22Rv1 (cell line): Measurements from ENCODE around the gene C11orf54.

Experiments used
- ZFX ChIP-seq: fragments of 450-650 bp; IDR thresholded peaks from 2 replicates; pipeline ENCODE4 v1.6.1; 2017; ENCODE audit warnings: antibody characterized with exemption, borderline replicate concordance
- TF ChIP-seq, protein P1 (sequence below): fragments of 450-650 bp; IDR thresholded peaks from 2 replicates; pipeline ENCODE4 v1.5.1; 2017; ENCODE audit warnings: mild to moderate bottlenecking

DNA sequence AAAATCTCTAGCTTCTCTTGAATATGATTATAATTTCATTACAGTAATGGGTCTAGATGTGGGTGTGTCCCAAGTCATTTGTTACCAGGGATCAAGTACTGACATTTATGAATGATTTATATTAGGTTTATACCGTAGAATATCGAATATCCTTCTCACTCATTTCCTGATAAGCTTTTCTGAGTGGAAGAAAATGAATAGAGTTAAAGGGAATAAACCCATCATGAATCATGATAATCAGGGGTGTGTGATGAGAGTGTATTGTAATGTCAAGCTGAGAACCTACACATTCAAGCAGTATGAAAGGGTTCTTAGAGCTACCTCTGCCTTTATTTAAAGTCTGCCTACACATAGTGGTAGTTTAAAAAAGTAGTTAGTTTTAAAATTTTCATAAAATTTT lies 59.9 kb downstream of the C11orf54 start:
- TF ChIP-seq, protein P1, sequence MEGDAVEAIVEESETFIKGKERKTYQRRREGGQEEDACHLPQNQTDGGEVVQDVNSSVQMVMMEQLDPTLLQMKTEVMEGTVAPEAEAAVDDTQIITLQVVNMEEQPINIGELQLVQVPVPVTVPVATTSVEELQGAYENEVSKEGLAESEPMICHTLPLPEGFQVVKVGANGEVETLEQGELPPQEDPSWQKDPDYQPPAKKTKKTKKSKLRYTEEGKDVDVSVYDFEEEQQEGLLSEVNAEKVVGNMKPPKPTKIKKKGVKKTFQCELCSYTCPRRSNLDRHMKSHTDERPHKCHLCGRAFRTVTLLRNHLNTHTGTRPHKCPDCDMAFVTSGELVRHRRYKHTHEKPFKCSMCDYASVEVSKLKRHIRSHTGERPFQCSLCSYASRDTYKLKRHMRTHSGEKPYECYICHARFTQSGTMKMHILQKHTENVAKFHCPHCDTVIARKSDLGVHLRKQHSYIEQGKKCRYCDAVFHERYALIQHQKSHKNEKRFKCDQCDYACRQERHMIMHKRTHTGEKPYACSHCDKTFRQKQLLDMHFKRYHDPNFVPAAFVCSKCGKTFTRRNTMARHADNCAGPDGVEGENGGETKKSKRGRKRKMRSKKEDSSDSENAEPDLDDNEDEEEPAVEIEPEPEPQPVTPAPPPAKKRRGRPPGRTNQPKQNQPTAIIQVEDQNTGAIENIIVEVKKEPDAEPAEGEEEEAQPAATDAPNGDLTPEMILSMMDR = no peak
- TF ChIP-seq ZFX = no peak
